ENCODE results near the gene ATP2B2. TPM values are rescaled to one million over a fixed set of nuclear protein-coding genes. Genes with fewer than 3 reads are reported as not detected.

Gene ATP2B2
- total RNA-seq, 1 experiment from 2014 or later = not detected

DNA sequence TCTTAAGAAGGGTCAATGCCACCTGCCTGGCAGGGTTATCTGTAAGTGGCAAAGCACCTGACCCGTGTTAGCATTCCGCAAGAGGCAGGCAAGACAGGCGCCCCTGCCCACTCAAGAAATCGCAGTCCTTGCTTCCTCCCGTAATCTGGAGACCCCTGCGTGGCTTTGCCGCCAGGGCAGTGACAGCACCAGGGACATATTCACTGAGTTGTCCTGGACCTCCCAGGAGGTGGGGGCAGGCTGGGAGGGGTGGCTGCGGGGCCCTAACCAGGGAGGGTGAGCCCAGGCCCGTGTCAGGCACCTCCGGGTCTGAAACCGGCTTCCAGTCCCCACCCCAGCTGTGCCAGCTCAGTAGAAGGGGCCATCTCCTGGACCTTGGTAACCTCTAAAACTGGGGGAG lies 168.6 kb downstream of the ATP2B2 start:
- Histone ChIP-seq H3K9me3 (ENCODE audit: control insufficient read depth in 1 of 2, insufficient read depth in 1 of 2, low read depth in 1 of 2, low read length in 2 of 2) (no peaks in the 10 kb centered on the region), H4K20me1 (ENCODE audit: insufficient read depth) (no peaks in the 10 kb centered on the region), H3K4me2 (ENCODE audit: low read length) (no peak overlapping the region), H3K27ac (ENCODE audit: low read depth, low read length) (no peak overlapping the region), H3K27me3 (ENCODE audit: insufficient read depth, low read length) (no peaks in the 10 kb centered on the region), H3K9ac (ENCODE audit: low read length) (no peak overlapping the region), H2AFZ (ENCODE audit: low read depth, low read length, poor library complexity, severe bottlenecking) (no peak overlapping the region), H3K4me1 (ENCODE audit: control insufficient read depth in 1 of 2, insufficient read depth in 2 of 2, low read length in 2 of 2) (no peaks in the 10 kb centered on the region), H3K4me3 (replicated peaks in 1 of 2; ENCODE audit: low read depth in 1 of 2, low read length in 2 of 2) (no peak overlapping the region), H3K79me2 (ENCODE audit: insufficient read depth, low read length) (no peaks in the 10 kb centered on the region), H3K9me2 (ENCODE audit: insufficient read depth) (no peaks in the 10 kb centered on the region), H3K36me3 (ENCODE audit: control insufficient read depth in 1 of 2, insufficient read depth in 2 of 2, low read length in 2 of 2) (no peaks in the 10 kb centered on the region)
- RAD21 ChIA-PET (ENCODE audit: low non-redundant PET in 1 of 2, low total read pairs in 2 of 2, uncharacterized antibody in 2 of 2, unreplicated experiment in 2 of 2) = no interaction called here
- DNase-seq (ENCODE audit: low read depth, low spot score) = no peak
- POLR2A ChIA-PET = no interaction called here
- TF ChIP-seq, protein P1, sequence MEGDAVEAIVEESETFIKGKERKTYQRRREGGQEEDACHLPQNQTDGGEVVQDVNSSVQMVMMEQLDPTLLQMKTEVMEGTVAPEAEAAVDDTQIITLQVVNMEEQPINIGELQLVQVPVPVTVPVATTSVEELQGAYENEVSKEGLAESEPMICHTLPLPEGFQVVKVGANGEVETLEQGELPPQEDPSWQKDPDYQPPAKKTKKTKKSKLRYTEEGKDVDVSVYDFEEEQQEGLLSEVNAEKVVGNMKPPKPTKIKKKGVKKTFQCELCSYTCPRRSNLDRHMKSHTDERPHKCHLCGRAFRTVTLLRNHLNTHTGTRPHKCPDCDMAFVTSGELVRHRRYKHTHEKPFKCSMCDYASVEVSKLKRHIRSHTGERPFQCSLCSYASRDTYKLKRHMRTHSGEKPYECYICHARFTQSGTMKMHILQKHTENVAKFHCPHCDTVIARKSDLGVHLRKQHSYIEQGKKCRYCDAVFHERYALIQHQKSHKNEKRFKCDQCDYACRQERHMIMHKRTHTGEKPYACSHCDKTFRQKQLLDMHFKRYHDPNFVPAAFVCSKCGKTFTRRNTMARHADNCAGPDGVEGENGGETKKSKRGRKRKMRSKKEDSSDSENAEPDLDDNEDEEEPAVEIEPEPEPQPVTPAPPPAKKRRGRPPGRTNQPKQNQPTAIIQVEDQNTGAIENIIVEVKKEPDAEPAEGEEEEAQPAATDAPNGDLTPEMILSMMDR (IDR thresholded peaks at IDR 0.05 in 2 of 3, conservative IDR thresholded peaks at IDR 0.05 in 1 of 3; ENCODE audit: borderline replicate concordance in 1 of 3, insufficient read depth in 1 of 3, low read depth in 2 of 3, low read length in 2 of 3) = no peak
- TF ChIP-seq FOSL1 (IDR thresholded peaks at IDR 0.05; ENCODE audit: low read depth) (no peak), POLR2AphosphoS5 (IDR thresholded peaks at IDR 0.05; ENCODE audit: low read depth, low read length) (no peak), JUND (IDR thresholded peaks at IDR 0.05) (no peak), EZH2 (IDR thresholded peaks at IDR 0.05) (no peak), SP1 (IDR thresholded peaks at IDR 0.05; ENCODE audit: low read depth) (no peak), ZNF274 (IDR thresholded peaks at IDR 0.05; ENCODE audit: low read depth, low read length) (no peak), CBX3 (IDR thresholded peaks at IDR 0.05; ENCODE audit: low read depth) (no peak), ZFX (IDR thresholded peaks at IDR 0.05) (no peak)
- TF ChIP-seq, protein P2, sequence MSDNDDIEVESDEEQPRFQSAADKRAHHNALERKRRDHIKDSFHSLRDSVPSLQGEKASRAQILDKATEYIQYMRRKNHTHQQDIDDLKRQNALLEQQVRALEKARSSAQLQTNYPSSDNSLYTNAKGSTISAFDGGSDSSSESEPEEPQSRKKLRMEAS (IDR thresholded peaks at IDR 0.05) = no peak
- no peak for ATAC-seq
- no TSS peak for BruUV-seq (replicated peaks)
- CTCF ChIA-PET = no interaction called here
- intact Hi-C loops (cut with micrococcal nuclease) = no loop called here

Measured in HCT116 (cell line).